GM12878 (cell line): ENCODE results near the gene NOVA2. TPM values are rescaled to one million over a fixed set of nuclear protein-coding genes. Genes with fewer than 3 reads are reported as not detected.

Source experiments
- ATAC-seq: fragments of 200-7000 bp; cut with Tn5 transposase; 3 replicates; pipeline ENCODE4 v1.9.1; 2020; ENCODE audit warnings: mild to moderate bottlenecking, moderate library complexity
- BruUV-seq: library from RNA; stranded (reverse); fragments of 400-500 nt; replicated peaks from 2 replicates; lab custom pipeline; 2021; lab: Mats Ljungman, UMichigan
- CTCF ChIA-PET: fragments of 300-600 bp; sonication (Branson Sonifier 250); formaldehyde crosslinking; extraction: SDS; loops from one replicate; lab custom pipeline; 2021; ENCODE audit warnings: inconsistent platforms; lab: Yijun Ruan, JAX
- POLR2A ChIA-PET: fragments of 350-600 bp; formaldehyde crosslinking; extraction: SDS; loops from one replicate; lab custom pipeline; 2021; ENCODE audit warnings: inconsistent platforms; lab: Charles Lee
- RAD21 ChIA-PET: fragments of 300-600 bp; sonication (Branson Sonifier 250); formaldehyde crosslinking; loops from one replicate; lab custom pipeline; 2023; ENCODE audit warnings: antibody characterized with exemption; ENCODE audit not compliant: unreplicated experiment; lab: Charles Lee
- SMC1A ChIA-PET: fragments of 300-600 bp; sonication (Branson Sonifier 250); formaldehyde crosslinking; loops from one replicate; lab custom pipeline; 2023; ENCODE audit not compliant: unreplicated experiment, uncharacterized antibody; lab: Charles Lee
- DNase-seq: peaks from one replicate; pipeline ENCODE4 v3.0.0-alpha.2; 2011; ENCODE audit warnings: low read depth, low spot score
- FAIRE-seq: peaks from 3 replicates; lab custom pipeline; 2011; peaks lifted over from hg19 to GRCh38; lab: Jason Lieb, UNC
- H2AFZ ChIP-seq: 2 replicates; pipeline ENCODE4 v1.6.0; 2011; ENCODE audit warnings: low read depth, low read length, control low read depth; ENCODE audit not compliant: control insufficient read depth
- H3K27ac ChIP-seq: 2 replicates; pipeline ENCODE4 v1.5.1; 2011; ENCODE audit warnings: control low read depth; ENCODE audit not compliant: control insufficient read depth, insufficient read depth
- H3K27me3 ChIP-seq, 2 experiments: replicated peaks in 1 of 2; 2 replicates each; pipeline versions ENCODE4 v1.6.0 to v1.6.1; 2011; ENCODE audit warnings: low read length in 1 of 2; ENCODE audit not compliant: control insufficient read depth in 2 of 2, insufficient read depth in 2 of 2
- H3K36me3 ChIP-seq, 2 experiments: 2 replicates each; pipeline ENCODE4 v1.5.1; 2011; ENCODE audit warnings: low read length in 1 of 2; ENCODE audit not compliant: control insufficient read depth in 2 of 2, insufficient read depth in 2 of 2
- H3K4me1 ChIP-seq: 2 replicates; pipeline ENCODE4 v1.6.1; 2011; ENCODE audit warnings: mild to moderate bottlenecking, low read length, moderate library complexity, mixed read lengths; ENCODE audit not compliant: control insufficient read depth, insufficient read depth
- H3K4me2 ChIP-seq: 2 replicates; pipeline ENCODE4 v1.6.0; 2011; ENCODE audit warnings: control low read depth; ENCODE audit not compliant: control insufficient read depth, insufficient read depth
- H3K4me3 ChIP-seq: fragments of 200-600 bp; sonication (generic); 2 replicates; pipeline ENCODE4 v1.5.1; 2016
- H3K79me2 ChIP-seq: 2 replicates; pipeline ENCODE4 v1.6.0; 2011; ENCODE audit warnings: low read length; ENCODE audit not compliant: control insufficient read depth, insufficient read depth
- H3K9ac ChIP-seq: 2 replicates; pipeline ENCODE4 v1.8.0; 2011; ENCODE audit warnings: low read length, control low read depth, mixed read lengths; ENCODE audit not compliant: control insufficient read depth, insufficient read depth
- H3K9me3 ChIP-seq: replicated peaks from 3 replicates; pipeline ENCODE4 v1.5.1; 2011; ENCODE audit warnings: mild to moderate bottlenecking, low read length; ENCODE audit not compliant: control insufficient read depth, insufficient read depth
- H4K20me1 ChIP-seq: 2 replicates; pipeline ENCODE4 v1.6.0; 2011; ENCODE audit not compliant: control insufficient read depth, insufficient read depth
- CEBPB ChIP-seq, 2 experiments: fragments of 150-350 bp in 1 of 2; IDR thresholded peaks; 2 replicates each; pipeline ENCODE4 v1.6.1; 2012 to 2014; ENCODE audit warnings: low read depth in 2 of 2, low read length in 2 of 2, borderline replicate concordance in 1 of 2, inconsistent platforms in 1 of 2
- CREB1 ChIP-seq: IDR thresholded peaks from 2 replicates; pipeline ENCODE4 v1.6.1; 2012; ENCODE audit warnings: low read depth, mild to moderate bottlenecking, inconsistent platforms
- E2F8 ChIP-seq: fragments of 450-650 bp; IDR thresholded peaks from 2 replicates; pipeline ENCODE4 v1.6.1; 2018; ENCODE audit warnings: mild to moderate bottlenecking, low read depth, moderate library complexity; ENCODE audit not compliant: partially characterized antibody
- E4F1 ChIP-seq: fragments of 450-650 bp; IDR thresholded peaks from 2 replicates; pipeline ENCODE4 v1.6.1; 2018; ENCODE audit warnings: borderline replicate concordance, mild to moderate bottlenecking; ENCODE audit not compliant: partially characterized antibody
- GATAD2B ChIP-seq: fragments of 450-650 bp; conservative IDR thresholded peaks from 2 replicates; pipeline ENCODE4 v1.6.1; 2017; ENCODE audit warnings: low read depth, mild to moderate bottlenecking, moderate library complexity
- HDAC6 ChIP-seq: fragments of 200-600 bp; sonication (generic); IDR thresholded peaks from one replicate; pipeline ENCODE4 v1.8.0; 2017; ENCODE audit warnings: antibody characterized with exemption; ENCODE audit not compliant: unreplicated experiment
- IKZF1 ChIP-seq: fragments of 450-650 bp; conservative IDR thresholded peaks from 2 replicates; pipeline ENCODE4 v1.6.1; 2017; ENCODE audit warnings: antibody characterized with exemption, mild to moderate bottlenecking
- IRF5 ChIP-seq: fragments of 450-650 bp; IDR thresholded peaks from 2 replicates; pipeline ENCODE4 v1.6.1; 2017; ENCODE audit warnings: borderline replicate concordance
- JUND ChIP-seq: IDR thresholded peaks from 2 replicates; pipeline ENCODE4 v1.6.1; 2012; ENCODE audit warnings: low read depth, mild to moderate bottlenecking, low read length, improper control_type of control experiment, moderate library complexity
- MEF2B ChIP-seq: fragments of 450-650 bp; IDR thresholded peaks from 2 replicates; pipeline ENCODE4 v1.6.1; 2018; ENCODE audit warnings: mild to moderate bottlenecking, moderate library complexity; ENCODE audit not compliant: partially characterized antibody, poor library complexity, severe bottlenecking
- MLLT1 ChIP-seq: fragments of 450-650 bp; IDR thresholded peaks from 2 replicates; pipeline ENCODE4 v1.6.1; 2016; ENCODE audit warnings: mild to moderate bottlenecking
- NFXL1 ChIP-seq: fragments of 450-650 bp; IDR thresholded peaks from 2 replicates; pipeline ENCODE4 v1.6.1; 2017; ENCODE audit warnings: antibody characterized with exemption, mild to moderate bottlenecking, borderline replicate concordance
- PAX5 ChIP-seq: IDR thresholded peaks from 2 replicates; pipeline ENCODE4 v1.6.1; 2011; ENCODE audit warnings: low read depth, low read length, borderline replicate concordance
- POLR2AphosphoS2 ChIP-seq: IDR thresholded peaks from 2 replicates; pipeline ENCODE4 v1.6.1; 2011; ENCODE audit warnings: low read depth, mild to moderate bottlenecking, low read length, improper control_type of control experiment, moderate library complexity
- RBBP5 ChIP-seq: fragments of 200-600 bp; sonication (generic); conservative IDR thresholded peaks from 2 replicates; pipeline ENCODE4 v1.6.1; 2016
- SP1 ChIP-seq: IDR thresholded peaks from one replicate; pipeline ENCODE4 v1.6.1; 2011; ENCODE audit warnings: low read depth, low read length
- ZNF274 ChIP-seq: IDR thresholded peaks from one replicate; pipeline ENCODE4 v1.8.0; 2011; ENCODE audit not compliant: insufficient read length, insufficient read depth
- WGBS: methylation state at CpG from one replicate; pipeline ENCODE4 v1.1.6; 2016; ENCODE audit warnings: low lambda C conversion rate; ENCODE audit not compliant: insufficient replicate concordance, insufficient coverage; ENCODE audit errors: missing lambda C conversion rate; 5-methylcytosine and 5-hydroxymethylcytosine counted together
- in situ Hi-C: fragments of 300-500 bp; cut with MboI; formaldehyde crosslinking; loops from 9 replicates; pipeline ENCODE4 v1.14.3; 2018; ENCODE audit warnings: mixed read lengths
- intact Hi-C: fragments of 100-400 bp; cut with micrococcal nuclease; formaldehyde crosslinking; loops from one replicate; pipeline ENCODE4 v1.14.2; 2022; ENCODE audit not compliant: unreplicated experiment
- polyA plus RNA-seq, 11 experiments: library from polyadenylated mRNA; depleted of rRNA in 4 of 11; unstranded in 6 of 11; stranded (reverse) in 5 of 11; fragments of >200 nt; fragmentation: Nextera tagmentation in 4 of 11; fragmentation: Illumina TruSeq in 1 of 11; extraction: Ambion mirVana in 4 of 11; extraction: Trizol in 1 of 11; gene quantifications; 1 replicate in 1 of 11; 2 replicates in 10 of 11; pipeline versions ENCODE4 v1.2.1 to v1.2.3, GENCODE V29; 2011 to 2016; ENCODE audit warnings: inconsistent platforms in 2 of 11, missing spikeins in 2 of 11, low read depth in 1 of 11
- total RNA-seq, 4 experiments: library from RNA; depleted of rRNA in 3 of 4; stranded (reverse); fragments of >200 nt in 3 of 4; fragmentation: Illumina TruSeq in 1 of 4; extraction: Trizol in 1 of 4; gene quantifications; 2 replicates each; pipeline versions ENCODE4 v1.2.1 to v1.2.3, GENCODE V29; 2013 to 2021

The NOVA2 gene
- total and polyA plus RNA-seq, 10 of the 15 experiments (the other 5 are each of a cell fraction or from before 2014, with no cell fraction given), result under 0.01 to 0.44 (median 0.03) TPM; not detected in 4

- WGBS, result 75% methylated on average over 8 of the region's 8 CpGs
- H3K27me3 ChIP-seq, result no peaks in the 10 kb centered on the region
- intact Hi-C loops (no loop called here), in situ Hi-C loops (no loop called here)
- no peaks in the 10 kb centered on the region for H4K20me1 ChIP-seq
- BruUV-seq, result no TSS peak
- FAIRE-seq, result no peak
- ChIA-PET POLR2A (no interaction called here), CTCF (interaction anchor here (0.9 kb wide), 1 partner anchor 74 kb away, joined by 4 read pairs; no protein-coding TSS in a partner anchor), RAD21 (no interaction called here), SMC1A (no interaction called here)
- H3K36me3 ChIP-seq, result no peaks in the 10 kb centered on the region
- no peak for DNase-seq
- ATAC-seq, result no peak
- H3K4me2 ChIP-seq, result no peak overlapping the region
- H3K9ac ChIP-seq, result no peak overlapping the region
- peaks cover 5% of the 10 kb centered on the region for H3K4me1 ChIP-seq
- peak overlapping the region; percentile 84; the same call in 1 of the 2 replicates for H2AFZ ChIP-seq
- no peak overlapping the region for H3K27ac ChIP-seq
- no peak overlapping the region for H3K4me3 ChIP-seq
- peaks cover 3% of the 10 kb centered on the region; the same call in 2 of the 3 replicates for H3K9me3 ChIP-seq
- no peaks in the 10 kb centered on the region for H3K79me2 ChIP-seq
- TF ChIP-seq GATAD2B (no peak), MEF2B (no peak), RBBP5 (no peak), CEBPB (IDR thresholded peaks at IDR 0.05; ENCODE audit: borderline replicate concordance in 1 of 2, low read depth in 2 of 2, low read length in 2 of 2) (no peak), POLR2AphosphoS2 (no peak), PAX5 (no peak), MLLT1 (no peak), IKZF1 (no peak), ZNF274 (no peak), E2F8 (no peak), JUND (no peak), E4F1 (no peak), IRF5 (no peak), HDAC6 (no peak), SP1 (no peak), NFXL1 (no peak), CREB1 (no peak)
These were observed 20.0 kb downstream of the NOVA2 start for GRCh38 chr19:45953676-45954075.
